ENCODE measurements around the gene MALAT1. TPM values are rescaled to one million over a fixed set of nuclear protein-coding genes. Genes with fewer than 3 reads are reported as not detected.

MALAT1 gene
- total and polyA plus RNA-seq, 2 of the 13 experiments (the other 11 are each of a cell fraction or from before 2014, with no cell fraction given) = 143 to 1,237 TPM

DNA sequence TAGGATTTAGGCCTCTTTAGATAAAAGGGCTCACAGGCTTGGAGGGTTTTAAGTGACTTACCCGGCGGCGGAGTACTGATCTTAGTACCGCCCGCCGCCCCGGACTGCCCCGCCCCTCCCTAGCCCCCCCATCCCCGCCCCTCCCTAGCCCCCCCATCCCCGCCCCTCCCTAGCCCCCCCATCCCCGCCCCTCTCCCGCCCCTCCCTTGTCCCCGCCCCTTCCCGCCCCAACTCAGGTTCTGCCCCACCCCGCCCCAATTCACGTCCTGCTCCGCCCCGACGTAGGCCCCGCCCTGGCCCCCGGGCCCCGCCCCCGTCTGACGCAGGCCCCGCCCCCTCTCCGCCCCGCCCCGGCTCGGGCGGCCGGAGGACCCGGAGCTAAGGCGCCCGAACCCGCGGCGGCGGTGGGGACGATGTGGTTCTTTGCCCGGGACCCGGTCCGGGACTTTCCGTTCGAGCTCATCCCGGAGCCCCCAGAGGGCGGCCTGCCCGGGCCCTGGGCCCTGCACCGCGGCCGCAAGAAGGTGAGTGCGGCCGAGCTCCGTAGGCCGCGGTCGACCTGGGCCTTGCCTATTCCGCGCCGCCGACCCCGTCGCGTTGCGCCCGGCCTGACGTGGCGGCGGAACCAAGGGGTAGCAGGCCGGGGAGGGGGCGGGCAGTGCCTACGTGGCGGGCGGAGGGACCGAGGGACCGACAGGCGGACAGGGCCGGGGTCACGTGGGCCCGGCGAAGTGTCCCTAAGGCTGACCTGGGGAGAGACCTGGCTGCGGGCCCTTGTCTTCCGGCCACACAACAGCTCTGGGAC is 26.1 kb downstream of the MALAT1 start, which contains the start of gene SCYL1 (continued):
- TF ChIP-seq SPEN (CRISPR knock-in tag; IDR thresholded peaks at IDR 0.05; ENCODE audit: low read depth) (peak; percentile 65; the same call in 1 of the 2 replicates), NR3C1 (CRISPR knock-in tag; IDR thresholded peaks at IDR 0.05) (no peak), ZNF672 (CRISPR knock-in tag; IDR thresholded peaks at IDR 0.05) (no peak), MXD4 (CRISPR knock-in tag; IDR thresholded peaks at IDR 0.05) (peak; percentile 65; the same call in 1 of the 2 replicates), ZNF768 (CRISPR knock-in tag; IDR thresholded peaks at IDR 0.05) (peak; percentile 81; the same call in 1 of the 2 replicates), NFE2L2 (IDR thresholded peaks at IDR 0.05; ENCODE audit: low read length) (no peak), STAT5B (CRISPR knock-in tag; IDR thresholded peaks at IDR 0.05) (no peak), RNF2 (conservative IDR thresholded peaks at IDR 0.05; ENCODE audit: low read depth) (no peak), POLR2A (IDR thresholded peaks at IDR 0.05; ENCODE audit: insufficient read depth in 1 of 2, low read depth in 2 of 2, low read length in 2 of 2) (peak; percentile 55 to 62; a peak in 3 of 4 replicates), ZBTB20 (CRISPR knock-in tag; IDR thresholded peaks at IDR 0.05; ENCODE audit: borderline replicate concordance, low read depth) (no peak), NR2F1 (CRISPR knock-in tag; IDR thresholded peaks at IDR 0.05) (no peak), ZMAT3 (CRISPR knock-in tag; conservative IDR thresholded peaks at IDR 0.05) (no peak), FOXC1 (CRISPR knock-in tag; IDR thresholded peaks at IDR 0.05; ENCODE audit: borderline replicate concordance) (0 out of 2 replicates have a peak, but pooled peaks have one; percentile 17), ZNF331 (CRISPR knock-in tag; IDR thresholded peaks at IDR 0.05) (0 out of 2 replicates have a peak, but pooled peaks have one; percentile 14), GABPB1 (CRISPR knock-in tag; IDR thresholded peaks at IDR 0.05) (peak; percentile 80), ZNF207 (IDR thresholded peaks at IDR 0.05; ENCODE audit: borderline replicate concordance) (no peak), HOXA5 (CRISPR knock-in tag; IDR thresholded peaks at IDR 0.05) (no peak), HIVEP1 (CRISPR knock-in tag; IDR thresholded peaks at IDR 0.05) (no peak), ZNF430 (CRISPR knock-in tag; IDR thresholded peaks at IDR 0.05) (no peak), SP4 (CRISPR knock-in tag; IDR thresholded peaks at IDR 0.05) (peak; percentile 79), CBX1 (IDR thresholded peaks at IDR 0.05; ENCODE audit: low read depth) (no peak), NCOR1 (IDR thresholded peaks at IDR 0.05; ENCODE audit: borderline replicate concordance, low read length) (no peak)
- TF ChIP-seq, protein P1, sequence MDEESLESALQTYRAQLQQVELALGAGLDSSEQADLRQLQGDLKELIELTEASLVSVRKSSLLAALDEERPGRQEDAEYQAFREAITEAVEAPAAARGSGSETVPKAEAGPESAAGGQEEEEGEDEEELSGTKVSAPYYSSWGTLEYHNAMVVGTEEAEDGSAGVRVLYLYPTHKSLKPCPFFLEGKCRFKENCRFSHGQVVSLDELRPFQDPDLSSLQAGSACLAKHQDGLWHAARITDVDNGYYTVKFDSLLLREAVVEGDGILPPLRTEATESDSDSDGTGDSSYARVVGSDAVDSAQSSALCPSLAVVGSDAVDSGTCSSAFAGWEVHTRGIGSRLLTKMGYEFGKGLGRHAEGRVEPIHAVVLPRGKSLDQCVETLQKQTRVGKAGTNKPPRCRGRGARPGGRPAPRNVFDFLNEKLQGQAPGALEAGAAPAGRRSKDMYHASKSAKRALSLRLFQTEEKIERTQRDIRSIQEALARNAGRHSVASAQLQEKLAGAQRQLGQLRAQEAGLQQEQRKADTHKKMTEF (CRISPR knock-in tag; IDR thresholded peaks at IDR 0.05) = peak; percentile 68; the same call in 1 of the 2 replicates
- TF ChIP-seq, protein P2, sequence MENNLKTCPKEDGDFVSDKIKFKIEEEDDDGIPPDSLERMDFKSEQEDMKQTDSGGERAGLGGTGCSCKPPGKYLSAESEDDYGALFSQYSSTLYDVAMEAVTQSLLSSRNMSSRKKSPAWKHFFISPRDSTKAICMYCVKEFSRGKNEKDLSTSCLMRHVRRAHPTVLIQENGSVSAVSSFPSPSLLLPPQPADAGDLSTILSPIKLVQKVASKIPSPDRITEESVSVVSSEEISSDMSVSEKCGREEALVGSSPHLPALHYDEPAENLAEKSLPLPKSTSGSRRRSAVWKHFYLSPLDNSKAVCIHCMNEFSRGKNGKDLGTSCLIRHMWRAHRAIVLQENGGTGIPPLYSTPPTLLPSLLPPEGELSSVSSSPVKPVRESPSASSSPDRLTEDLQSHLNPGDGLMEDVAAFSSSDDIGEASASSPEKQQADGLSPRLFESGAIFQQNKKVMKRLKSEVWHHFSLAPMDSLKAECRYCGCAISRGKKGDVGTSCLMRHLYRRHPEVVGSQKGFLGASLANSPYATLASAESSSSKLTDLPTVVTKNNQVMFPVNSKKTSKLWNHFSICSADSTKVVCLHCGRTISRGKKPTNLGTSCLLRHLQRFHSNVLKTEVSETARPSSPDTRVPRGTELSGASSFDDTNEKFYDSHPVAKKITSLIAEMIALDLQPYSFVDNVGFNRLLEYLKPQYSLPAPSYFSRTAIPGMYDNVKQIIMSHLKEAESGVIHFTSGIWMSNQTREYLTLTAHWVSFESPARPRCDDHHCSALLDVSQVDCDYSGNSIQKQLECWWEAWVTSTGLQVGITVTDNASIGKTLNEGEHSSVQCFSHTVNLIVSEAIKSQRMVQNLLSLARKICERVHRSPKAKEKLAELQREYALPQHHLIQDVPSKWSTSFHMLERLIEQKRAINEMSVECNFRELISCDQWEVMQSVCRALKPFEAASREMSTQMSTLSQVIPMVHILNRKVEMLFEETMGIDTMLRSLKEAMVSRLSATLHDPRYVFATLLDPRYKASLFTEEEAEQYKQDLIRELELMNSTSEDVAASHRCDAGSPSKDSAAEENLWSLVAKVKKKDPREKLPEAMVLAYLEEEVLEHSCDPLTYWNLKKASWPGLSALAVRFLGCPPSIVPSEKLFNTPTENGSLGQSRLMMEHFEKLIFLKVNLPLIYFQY (CRISPR knock-in tag; IDR thresholded peaks at IDR 0.05; ENCODE audit: borderline replicate concordance) = no peak
- TF ChIP-seq, protein P3, sequence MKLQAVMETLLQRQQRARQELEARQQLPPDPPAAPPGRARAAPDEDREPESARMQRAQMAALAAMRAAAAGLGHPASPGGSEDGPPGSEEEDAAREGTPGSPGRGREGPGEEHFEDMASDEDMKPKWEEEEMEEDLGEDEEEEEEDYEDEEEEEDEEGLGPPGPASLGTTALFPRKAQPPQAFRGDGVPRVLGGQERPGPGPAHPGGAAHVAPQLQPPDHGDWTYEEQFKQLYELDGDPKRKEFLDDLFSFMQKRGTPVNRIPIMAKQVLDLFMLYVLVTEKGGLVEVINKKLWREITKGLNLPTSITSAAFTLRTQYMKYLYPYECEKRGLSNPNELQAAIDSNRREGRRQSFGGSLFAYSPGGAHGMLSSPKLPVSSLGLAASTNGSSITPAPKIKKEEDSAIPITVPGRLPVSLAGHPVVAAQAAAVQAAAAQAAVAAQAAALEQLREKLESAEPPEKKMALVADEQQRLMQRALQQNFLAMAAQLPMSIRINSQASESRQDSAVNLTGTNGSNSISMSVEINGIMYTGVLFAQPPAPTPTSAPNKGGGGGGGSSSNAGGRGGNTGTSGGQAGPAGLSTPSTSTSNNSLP (IDR thresholded peaks at IDR 0.05; ENCODE audit: low read depth, low read length) = no peak

All from HepG2 (cell line).